ENCODE measurements around the gene VSTM2L.

- TF ChIP-seq CTCF (conservative IDR thresholded peaks at IDR 0.05; ENCODE audit: low read length), result no peak
- no peak for TF ChIP-seq EZH2phosphoT487 (IDR thresholded peaks at IDR 0.05; ENCODE audit: borderline replicate concordance, low read depth, low read length)
Measured at GRCh38 chr20:37925265-37926165, 22.6 kb downstream of the VSTM2L start.

Measured in OCI-LY7 (cell line).